ENCODE measurements around the gene EPHA3.

Gene EPHA3

DNA sequence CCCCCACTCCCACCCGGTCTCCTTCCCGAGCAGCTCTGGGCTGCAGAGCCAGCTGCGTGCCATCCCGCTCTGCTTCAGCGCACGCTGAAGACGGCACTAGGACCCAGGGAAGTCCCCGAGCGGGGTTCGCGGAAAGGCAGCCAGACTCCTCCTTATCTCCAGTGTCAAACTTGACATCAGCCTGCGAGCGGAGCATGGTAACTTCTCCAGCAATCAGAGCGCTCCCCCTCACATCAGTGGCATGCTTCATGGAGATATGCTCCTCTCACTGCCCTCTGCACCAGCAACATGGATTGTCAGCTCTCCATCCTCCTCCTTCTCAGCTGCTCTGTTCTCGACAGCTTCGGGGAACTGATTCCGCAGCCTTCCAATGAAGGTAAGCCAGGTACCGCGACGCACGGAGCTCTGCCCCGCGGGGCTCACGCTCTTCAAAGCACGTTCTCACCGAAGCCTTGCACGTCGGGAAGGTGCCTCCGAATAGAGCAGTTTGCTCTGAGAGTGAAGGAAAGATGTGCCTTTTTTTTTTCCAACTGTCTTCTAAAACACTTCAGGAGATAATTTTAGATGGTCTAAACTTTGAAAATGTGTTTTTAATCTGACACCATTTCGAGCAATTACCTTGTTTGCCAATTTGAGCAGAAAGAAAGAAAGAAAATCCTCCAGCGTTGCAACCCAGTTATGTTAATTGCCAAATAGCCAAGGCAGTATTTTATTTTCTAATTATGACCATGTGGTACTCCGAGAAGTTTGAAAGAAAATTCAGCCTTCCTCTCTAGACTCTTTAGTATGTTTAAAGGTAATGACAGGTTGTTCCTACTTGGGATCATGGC lies at the start of gene EPHA3:
EPHA3 (plus strand) TSS at position 161 of the 830 bp plus-strand sequence; CDS start at position 289, 128 bp downstream.
- DNase-seq = no peak

DNA sequence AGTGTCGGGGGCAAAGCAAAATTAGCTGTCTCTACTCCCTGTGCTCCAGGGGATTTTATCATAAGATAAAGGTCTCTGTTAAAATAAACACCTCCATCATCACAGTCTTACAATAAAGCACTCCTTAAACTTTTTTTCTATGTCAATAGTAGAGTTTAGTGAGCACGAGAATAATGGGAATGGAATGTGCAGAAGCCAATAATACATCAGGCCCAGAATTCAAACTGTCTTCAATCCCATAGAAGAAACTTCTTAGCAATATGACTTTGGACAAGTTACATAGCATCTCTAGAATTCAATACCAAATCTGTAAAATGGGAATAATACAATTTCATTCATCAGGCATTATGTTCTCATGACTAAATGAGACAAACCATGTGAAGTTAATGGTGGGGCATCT lies 49.0 kb upstream of the EPHA3 start:
- DNase-seq = no peak

DNA sequence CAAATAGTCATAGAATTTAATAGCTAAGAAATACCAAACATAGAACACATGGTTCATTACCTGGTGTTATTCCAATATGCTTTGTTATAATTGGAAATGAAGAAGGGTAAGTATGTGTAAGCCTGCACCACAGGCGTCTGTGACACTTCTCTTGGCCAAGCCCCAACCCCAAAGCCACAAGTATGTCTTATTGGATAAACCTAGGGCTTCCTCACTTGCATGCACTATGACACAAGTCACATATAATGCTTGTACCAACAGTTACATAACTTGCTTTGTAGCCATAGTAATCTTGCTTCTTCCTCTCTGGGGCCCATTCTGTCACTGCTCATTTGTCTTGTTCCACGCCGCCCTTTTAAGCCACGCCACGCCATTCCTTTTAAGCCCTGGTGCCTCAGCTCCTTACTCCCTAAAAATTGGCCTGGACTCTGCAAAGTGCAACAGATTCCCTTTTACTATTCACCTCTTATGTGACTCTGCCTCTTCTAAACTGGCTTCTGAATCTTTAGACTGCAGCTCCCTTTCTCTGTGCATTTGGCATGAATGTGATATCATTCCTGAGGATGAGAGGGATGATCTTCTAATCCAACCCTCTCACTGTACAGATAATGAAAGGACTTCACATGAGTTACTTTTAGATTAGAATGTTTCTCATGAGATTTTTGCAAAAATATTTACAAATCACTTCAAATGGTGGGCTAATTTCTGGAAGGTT lies 48.1 kb upstream of the EPHA3 start:
- no peak for DNase-seq

DNA sequence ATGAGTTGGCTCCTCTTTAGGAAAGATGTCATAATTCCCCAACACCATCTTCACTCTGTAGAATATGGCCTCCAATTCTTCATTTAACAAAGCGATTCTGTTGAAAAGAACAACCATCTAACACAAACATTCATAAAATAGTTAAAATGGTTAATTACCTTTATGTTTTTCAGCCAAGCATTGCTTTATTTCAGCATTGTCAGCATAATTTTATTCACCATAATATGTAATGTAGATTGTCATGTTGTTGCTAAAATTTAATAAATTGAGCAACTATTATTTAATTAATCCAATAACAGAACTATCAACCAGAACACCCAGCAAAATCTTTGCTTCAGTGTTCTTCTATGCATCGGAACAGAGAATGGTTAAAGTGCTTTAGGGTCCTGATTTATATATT lies 46.2 kb upstream of the EPHA3 start:
- no peak for DNase-seq

DNA sequence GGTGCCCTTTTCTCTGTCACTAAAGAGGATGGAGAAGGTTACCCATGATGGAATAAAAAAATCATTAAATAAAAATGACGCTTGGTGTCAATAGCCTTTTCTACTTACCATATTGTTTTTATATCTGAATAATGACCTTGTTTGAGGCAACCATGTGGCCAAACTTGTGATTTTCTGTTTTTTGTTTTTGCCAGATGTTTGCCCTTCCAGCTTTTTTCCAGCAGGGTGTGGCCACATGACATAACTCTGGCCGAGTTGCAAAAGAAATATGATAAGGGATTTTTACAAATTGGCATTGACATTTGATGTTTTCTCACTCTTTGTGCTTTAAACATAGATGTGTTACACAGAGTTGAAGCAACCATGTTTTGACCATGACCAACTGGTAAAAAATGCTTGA lies 39.7 kb upstream of the EPHA3 start:
- DNase-seq = no peak

DNA sequence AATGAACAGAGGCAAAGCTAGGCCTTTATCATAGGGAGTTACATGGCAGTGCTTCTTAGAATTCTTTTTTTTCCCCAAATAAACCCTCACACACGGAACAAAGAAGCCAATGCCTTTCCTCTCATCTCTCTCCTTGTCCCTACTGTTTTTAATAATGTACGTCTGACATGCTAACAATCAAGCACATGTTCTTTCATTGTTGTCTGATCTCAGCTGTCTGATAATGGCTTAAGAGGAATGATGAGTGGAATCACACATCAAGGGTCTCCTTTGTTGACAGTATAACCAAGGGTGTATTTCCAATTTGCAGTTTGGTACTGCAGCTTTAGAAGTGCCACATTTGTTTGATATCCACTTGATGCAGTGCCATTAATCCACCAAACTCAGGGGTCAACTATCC lies 34.8 kb upstream of the EPHA3 start:
- DNase-seq = no peak

DNA sequence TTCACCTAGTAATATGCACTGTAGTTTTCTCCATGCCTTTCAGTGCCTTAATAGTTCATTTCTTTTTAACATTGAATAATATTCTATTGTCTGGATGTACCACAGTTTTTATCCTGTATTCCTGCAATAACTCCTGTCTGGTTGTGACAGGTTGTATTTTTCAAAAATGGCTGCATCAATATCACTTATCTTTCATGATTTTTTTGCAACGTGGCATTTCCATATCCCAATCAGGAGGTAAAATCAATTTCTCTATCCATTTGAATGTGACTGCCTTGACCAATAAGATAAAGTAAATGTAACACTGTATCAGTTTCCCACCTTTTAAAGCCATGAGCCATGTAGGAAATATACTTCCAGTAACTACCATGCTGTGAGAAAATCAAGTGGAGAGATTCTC lies 27.5 kb upstream of the EPHA3 start:
- no peak for DNase-seq

DNA sequence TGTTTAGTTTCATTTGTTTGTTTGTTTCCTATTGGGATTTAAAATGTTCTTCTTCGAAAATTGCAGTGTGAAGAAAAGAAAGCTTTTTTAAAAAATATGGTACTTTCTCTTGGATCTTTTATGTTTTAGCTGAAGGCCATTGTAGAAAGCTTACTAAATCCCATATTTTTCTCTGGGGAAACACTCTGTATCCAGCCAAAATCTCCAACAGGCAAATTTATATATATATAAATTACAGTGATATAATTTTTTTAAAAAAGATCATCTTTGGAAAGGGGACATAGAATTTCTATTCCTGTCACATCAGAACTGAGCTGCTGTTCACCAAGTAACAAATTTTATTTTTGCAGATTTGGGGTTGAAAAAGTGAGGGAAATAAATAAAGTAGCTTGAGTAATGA lies 19.6 kb upstream of the EPHA3 start:
- no peak for DNase-seq

DNA sequence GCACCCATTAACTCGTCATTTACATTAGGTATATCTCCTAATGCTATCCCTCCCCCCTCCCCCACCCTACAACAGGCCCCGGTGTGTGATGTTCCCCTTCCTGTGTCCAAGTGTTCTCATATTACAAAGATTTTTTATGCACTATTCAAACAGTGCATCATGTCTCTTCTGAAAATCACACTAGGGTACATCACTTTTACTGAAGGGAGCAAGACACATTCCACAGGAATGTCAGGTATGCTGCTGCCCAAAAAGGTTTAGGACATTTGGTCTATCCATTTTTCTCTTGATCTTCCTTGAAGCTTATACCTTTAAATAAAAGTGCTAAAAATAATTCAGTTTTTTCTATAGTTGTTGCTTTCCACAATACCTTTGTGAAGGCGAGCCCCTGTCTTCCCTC lies 9.2 kb upstream of the EPHA3 start:
- no peak for DNase-seq

DNA sequence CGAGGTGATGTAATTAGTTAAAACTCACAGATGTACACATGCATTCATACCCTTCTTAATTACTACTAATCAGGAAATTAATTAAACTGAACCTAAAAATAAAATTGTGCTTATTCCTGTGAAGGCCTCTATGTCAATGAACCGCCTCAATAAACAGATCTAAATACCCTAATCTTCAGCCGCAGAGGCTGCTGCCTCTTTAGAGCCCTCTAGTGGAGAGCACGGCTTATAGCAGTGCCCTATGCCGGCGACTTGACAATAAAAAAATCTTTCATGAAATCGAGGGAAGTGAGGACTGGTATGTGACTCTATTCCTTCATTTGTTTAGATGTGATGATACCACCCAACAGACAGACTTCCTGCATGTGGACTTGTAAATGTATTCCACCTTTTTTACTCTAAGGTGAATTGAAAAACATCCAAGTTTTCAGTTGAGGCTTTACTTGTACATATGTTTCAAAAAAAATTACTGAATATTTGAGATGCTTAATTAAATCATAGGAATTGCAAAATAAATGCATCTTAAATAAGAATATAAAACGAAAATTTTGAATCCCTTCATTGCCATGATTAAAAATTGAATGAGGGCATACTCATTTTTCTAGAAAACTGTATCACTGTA lies 8.3 kb upstream of the EPHA3 start:
- no peak for DNase-seq

DNA sequence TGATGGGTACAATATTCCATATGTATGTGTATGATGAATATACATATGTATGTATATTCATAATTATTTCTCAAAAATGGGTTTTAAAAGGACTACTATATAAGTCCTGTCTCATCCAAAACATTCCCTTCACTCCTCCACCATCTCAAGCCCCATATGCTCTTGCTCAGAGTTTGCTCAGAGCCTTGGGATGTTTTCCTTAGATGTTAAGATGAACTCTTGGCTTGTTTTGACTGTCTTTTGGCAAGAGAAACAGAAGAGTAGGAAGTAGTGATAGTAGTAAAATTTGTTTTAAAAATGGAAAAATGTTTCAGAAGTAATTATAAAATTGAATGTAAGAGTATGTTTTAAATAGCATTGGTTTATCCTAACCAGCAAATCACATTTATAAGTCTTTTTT lies 6.2 kb upstream of the EPHA3 start:
- no peak for DNase-seq

DNA sequence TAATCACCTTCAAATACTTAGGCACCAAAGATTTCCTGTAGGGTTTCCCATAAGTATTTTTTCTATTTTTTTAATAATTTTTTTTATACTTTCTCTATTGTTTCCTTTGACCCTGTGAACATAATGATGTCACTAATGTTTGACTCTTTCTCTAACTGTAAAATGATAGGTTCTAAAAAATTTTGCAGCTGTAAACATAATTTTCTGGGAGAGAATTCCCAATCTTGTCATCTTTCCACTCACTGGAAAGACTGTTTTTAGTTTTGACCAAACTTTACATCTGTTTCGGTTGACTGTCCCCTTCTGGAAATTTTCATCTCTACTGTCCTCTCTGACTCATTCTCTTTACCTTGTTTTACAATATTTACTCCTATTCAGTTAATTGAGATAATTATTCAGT lies 5.5 kb upstream of the EPHA3 start:
- DNase-seq = no peak

DNA sequence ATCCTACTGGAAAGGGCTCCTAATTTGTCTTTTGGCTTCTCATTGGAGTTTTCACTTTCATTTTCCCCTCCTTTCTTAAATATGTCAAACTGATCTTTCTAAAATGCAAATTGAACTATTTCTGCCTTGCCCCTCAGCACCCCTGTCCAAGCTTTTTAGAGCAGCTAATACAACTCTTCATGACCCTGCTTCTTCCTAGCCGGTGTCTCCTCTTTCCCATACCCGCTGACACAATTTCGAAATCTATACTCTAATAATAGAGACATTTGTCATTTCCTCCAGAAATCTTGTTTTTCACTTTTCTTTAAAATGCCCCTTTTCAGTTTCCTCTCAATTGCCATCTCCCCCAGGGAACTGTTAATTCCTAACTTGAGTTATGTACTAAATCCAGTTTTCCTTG lies 2.9 kb upstream of the EPHA3 start:
- no peak for DNase-seq

DNA sequence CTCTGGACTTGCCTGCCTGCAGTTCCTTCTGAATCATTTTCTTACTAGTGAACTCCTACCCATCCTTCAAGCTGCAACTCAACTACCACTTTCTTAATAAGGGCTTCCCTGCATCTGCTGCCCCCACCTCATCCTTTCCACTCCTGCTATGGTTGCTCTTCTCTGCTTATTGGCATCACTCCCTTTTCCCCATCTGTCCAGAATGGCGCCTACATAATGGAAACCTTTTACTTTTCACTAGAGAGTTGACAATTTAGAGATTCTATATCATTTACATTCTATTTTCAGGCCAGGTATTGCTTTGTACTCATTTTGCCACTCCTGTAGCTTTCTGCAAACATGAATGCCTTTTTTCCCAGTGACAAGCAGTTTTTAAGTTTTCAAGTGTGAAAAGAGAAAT lies 1.9 kb upstream of the EPHA3 start:
- DNase-seq = no peak

DNA sequence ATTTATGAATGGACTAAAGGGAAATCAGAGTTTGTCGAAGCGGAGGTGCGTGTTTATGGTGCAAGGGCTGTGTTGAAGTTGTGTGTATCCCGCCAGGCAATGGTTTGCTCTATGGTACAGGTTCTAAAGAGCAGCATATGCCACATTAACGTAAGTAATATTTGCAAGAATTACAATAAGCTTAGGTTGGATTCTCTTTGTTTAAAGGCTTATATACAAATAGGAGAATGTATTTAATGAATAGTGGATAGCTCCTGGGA lies 800 bp downstream of the EPHA3 start:
- DNase-seq = no peak

DNA sequence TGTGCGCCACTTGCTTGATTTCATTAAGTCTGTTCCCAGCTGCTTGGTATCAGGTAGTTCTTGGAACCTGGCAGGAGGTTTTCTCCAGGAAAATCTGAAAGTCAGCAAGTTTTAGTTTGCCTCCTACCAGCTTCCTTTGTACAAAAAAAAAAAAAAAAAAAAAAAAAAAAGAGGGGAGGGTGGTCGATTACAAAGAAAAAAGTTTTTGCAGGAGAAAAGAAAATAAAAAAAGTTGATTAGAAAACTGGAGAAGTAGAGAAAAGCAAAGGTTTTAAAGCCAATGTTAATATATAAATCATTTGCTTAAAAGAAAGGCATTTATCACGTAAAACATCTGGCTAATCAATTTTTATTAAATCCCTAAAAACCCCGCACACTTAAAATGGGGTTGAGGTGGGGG lies 5.9 kb downstream of the EPHA3 start:
- no peak for DNase-seq

DNA sequence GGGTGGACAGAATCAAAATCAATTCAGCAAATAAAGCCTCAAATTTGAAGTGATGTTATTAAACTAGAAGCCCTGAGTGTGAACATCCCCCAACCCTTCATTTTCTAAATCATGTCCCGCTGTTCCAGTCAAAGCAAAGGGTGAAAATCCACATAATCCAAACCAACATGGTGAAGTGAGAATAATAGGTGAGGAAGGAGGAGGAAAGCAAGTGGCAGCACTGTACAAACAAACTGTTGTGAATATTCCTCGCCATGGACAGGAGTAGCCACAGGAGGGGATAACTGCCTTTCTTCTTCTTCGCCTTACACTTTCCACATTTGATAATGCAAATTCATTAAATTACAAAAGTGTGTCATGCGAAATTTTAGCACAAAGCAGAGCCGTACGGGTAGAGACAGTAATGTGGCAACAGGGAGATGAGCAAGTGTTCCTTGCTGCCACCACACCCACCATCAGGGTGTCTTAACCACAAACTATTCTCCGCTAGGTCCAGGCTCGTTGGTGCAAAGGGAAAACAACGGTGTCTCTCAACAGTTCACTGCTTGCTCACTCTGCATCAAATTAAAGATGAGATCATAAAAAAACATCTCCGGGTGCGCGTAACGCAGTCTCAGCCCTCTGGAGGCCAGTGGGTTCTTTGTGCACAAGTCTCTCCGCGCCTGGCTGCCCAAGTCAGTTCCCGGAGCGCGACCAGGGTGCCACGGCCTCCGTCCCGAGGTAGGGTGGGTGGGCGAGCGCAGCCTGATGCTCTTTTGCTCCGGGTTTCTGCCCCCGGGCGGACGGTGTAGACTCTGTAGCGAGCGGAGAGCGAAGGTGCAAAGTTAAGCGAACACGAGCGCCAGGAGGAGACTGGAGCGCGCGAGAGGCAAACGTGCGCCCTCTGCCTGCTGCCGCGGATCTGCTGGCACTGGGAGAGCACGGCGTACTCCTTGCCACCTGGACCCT lies 6.7 kb downstream of the EPHA3 start:
- DNase-seq = no peak

DNA sequence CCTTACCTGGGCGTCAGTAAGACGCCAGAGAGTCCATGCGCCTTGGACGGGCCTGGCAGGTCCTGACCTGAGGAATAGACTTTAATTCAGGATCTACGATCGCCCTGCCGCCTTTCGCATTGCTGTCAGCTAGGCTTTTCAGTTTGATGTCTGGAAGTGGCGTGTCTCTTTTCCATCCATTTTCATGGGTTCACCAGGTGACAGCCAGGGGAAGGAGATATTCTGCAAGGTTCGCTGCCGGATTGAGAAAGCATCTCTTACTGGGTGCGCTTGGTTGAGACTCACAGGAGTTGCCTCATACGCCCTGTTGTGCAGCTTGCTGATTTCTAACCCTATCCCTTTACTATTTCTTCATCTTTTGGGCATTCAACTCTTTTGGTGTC lies 7.4 kb downstream of the EPHA3 start:
- DNase-seq = no peak

DNA sequence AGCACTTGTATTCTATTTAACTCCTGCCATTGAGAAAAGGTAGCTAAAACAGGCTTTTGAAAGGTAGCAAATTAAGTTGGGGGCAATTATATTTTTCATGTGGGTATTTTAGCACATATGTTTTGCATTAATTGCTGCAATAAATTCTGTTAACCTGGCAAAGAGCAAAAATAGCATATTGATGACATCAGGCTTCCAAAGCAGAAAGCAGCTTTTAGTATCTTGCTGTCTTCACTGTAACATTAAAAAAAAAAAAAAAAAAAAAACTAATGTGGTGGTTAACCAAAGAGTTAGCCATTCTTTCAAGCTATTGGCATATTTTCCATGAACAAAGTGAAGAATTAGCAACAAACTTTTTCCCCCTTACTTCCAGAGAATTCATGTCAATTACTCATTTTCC lies 9.1 kb downstream of the EPHA3 start:
- DNase-seq = no peak

DNA sequence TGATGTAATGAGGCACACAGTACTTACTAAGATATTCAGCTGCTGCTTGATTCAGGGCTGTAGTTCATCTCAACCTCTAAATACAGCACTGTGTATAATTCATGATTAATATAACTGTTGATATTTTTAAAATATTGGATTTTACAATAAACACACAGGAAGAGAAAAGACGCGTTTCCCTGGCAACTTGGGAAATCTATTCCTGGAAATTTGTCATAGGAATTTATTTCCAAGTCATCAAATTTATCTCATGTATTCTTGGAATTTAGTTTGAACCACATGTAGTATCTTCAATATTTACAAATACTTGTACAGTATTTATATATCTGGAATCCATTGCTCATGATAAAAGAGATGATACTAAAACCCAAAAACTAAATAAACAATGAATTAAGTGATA lies 30.6 kb downstream of the EPHA3 start:
- no peak for DNase-seq

DNA sequence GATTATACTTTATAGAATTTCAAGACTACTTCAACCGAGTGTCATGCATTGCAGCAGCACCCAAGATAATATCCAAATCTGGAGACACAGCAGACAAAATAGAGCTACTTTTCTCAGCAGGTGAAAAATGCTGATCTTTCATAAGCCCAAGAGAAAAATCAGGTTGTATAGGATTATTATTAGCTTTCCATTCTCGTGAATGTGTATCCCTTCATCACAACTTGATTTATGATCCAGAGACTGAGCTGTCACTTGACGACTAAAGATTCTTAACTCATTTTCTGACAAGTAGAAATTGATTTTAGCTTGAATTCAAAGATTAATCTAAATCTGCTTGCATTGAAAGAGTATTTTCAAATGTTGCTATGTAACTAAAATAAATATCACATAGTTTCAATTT lies 32.4 kb downstream of the EPHA3 start:
- no peak for DNase-seq

DNA sequence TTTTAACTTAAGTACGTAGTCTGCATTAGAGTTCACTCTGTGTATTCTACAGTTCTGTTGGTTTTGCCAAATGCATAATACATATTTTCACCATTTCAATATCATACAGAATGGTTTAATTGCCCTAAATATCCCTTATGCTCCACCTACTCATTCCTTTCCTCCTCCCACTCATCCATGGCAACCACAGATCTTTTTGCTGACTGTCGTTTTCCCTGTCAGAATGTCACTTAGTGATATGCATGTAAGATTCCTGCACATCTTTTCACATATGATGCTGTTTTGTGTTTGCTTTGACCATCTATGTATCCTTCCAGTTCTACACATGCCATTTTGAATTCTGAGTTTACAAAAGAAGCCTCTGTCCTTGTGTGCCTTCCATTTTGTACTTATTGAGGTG lies 36.7 kb downstream of the EPHA3 start:
- DNase-seq = no peak

DNA sequence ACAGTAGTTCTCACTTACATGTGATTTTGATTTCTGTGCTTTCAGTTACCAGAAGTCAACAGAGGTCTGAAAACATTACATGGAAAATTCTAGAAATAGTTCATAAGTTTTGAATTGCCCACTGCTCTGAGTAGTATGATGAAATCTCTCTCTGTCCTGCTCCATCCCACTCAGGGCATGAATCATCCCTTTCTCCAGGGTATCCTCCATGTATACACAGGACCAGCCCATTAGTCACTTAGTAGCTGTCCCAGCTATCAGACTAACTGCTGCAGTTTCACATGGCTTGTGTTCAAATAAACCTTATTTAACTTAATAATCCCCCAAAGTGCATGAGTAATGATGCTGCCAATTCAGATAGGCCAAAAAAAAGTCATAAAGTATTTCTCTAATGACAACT lies 38.6 kb downstream of the EPHA3 start:
- DNase-seq = no peak
